ENCODE results near the gene CDCP1.
"Not testable (repeated sequence)": the region's sequence is repeated elsewhere in the genome, so short reads cannot be mapped to it uniquely, and the experiment has no call there.

Gene CDCP1

GRCh38 chr3:45080824-45081223 is 65.4 kb downstream of the CDCP1 start:
- DNase-seq: no peak

GRCh38 chr3:45079715-45080114 is 66.5 kb downstream of the CDCP1 start:
- DNase-seq: no peak

GRCh38 chr3:45078910-45079522 is 67.2 kb downstream of the CDCP1 start:
- no peak for DNase-seq

- DNase-seq: not testable (repeated sequence)
These were observed 67.9 kb downstream of the CDCP1 start for GRCh38 chr3:45078256-45078655.

- no peak for DNase-seq
These were observed 70.2 kb downstream of the CDCP1 start for GRCh38 chr3:45075821-45076625.

GRCh38 chr3:45071075-45071474 is 75.1 kb downstream of the CDCP1 start:
- no peak for DNase-seq

- no peak for DNase-seq
These were observed 78.2 kb downstream of the CDCP1 start for GRCh38 chr3:45067941-45068340.

GRCh38 chr3:45067486-45067885 is 78.7 kb downstream of the CDCP1 start:
- DNase-seq: no peak

- no peak for DNase-seq
These were observed 79.9 kb downstream of the CDCP1 start for GRCh38 chr3:45066109-45066801.

- no peak for DNase-seq
These were observed 80.8 kb downstream of the CDCP1 start for GRCh38 chr3:45065373-45065720.

- no peak for DNase-seq
These were observed 81.4 kb downstream of the CDCP1 start for GRCh38 chr3:45064512-45065372.

GRCh38 chr3:45062697-45063070 is 83.5 kb downstream of the CDCP1 start:
- DNase-seq: no peak

- no peak for DNase-seq
These were observed 85.8 kb downstream of the CDCP1 start for GRCh38 chr3:45060165-45060892.

GRCh38 chr3:45059132-45059531 is 87.0 kb downstream of the CDCP1 start:
- DNase-seq: no peak

- no peak for DNase-seq
These were observed 88.6 kb downstream of the CDCP1 start for GRCh38 chr3:45057557-45057956.

GRCh38 chr3:45056608-45057301 is 89.4 kb downstream of the CDCP1 start:
- DNase-seq: no peak

- DNase-seq: no peak
These were observed 90.6 kb downstream of the CDCP1 start for GRCh38 chr3:45055411-45056143.

- DNase-seq: no peak
These were observed 91.2 kb downstream of the CDCP1 start for GRCh38 chr3:45055032-45055410.

- DNase-seq: no peak
These were observed 91.9 kb downstream of the CDCP1 start for GRCh38 chr3:45054196-45054857.

- not testable (repeated sequence) for DNase-seq
These were observed 92.4 kb downstream of the CDCP1 start for GRCh38 chr3:45053805-45054195.

GRCh38 chr3:45051685-45052084 is 94.5 kb downstream of the CDCP1 start:
- no peak for DNase-seq

Measured in activated T-cell treated with anti-CD3 and anti-CD28 coated beads, Interleukin-2, amount 50 U/mL, for 1 hour (primary cell).